ENCODE data around the gene WWC2.
"Not testable (repeated sequence)": the region's sequence is repeated elsewhere in the genome, so short reads cannot be mapped to it uniquely, and the experiment has no call there.

The WWC2 gene

DNA sequence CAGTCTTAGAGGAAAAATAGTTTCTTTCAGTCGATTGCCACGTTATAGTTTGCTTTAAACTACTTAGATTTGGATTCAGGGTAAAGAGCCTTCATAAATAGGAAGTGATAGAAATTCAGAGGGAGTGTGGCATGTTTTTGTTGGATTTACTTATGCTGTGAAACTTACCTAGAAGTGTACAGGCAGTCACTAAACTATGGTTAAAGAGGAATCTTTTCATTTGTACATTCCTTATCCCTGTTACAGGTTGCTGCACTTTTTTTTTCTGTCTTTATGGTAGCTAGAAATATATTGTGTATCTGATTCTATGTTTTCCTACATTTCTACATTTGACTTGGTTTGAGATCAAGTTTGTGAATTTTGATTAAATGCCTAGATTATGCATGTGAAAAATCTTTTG, 19.1 kb downstream of the WWC2 start:
- H3K27ac ChIP-seq: no peak overlapping the region
- TF ChIP-seq, protein P1, sequence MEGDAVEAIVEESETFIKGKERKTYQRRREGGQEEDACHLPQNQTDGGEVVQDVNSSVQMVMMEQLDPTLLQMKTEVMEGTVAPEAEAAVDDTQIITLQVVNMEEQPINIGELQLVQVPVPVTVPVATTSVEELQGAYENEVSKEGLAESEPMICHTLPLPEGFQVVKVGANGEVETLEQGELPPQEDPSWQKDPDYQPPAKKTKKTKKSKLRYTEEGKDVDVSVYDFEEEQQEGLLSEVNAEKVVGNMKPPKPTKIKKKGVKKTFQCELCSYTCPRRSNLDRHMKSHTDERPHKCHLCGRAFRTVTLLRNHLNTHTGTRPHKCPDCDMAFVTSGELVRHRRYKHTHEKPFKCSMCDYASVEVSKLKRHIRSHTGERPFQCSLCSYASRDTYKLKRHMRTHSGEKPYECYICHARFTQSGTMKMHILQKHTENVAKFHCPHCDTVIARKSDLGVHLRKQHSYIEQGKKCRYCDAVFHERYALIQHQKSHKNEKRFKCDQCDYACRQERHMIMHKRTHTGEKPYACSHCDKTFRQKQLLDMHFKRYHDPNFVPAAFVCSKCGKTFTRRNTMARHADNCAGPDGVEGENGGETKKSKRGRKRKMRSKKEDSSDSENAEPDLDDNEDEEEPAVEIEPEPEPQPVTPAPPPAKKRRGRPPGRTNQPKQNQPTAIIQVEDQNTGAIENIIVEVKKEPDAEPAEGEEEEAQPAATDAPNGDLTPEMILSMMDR (conservative IDR thresholded peaks at IDR 0.05): no peak
- TF ChIP-seq ZFX (IDR thresholded peaks at IDR 0.05): no peak

GRCh38 chr4:183118585-183118984, 19.5 kb downstream of the WWC2 start:
- no peak overlapping the region for H3K27ac ChIP-seq
- TF ChIP-seq, protein P1 (conservative IDR thresholded peaks at IDR 0.05): no peak
- no peak for TF ChIP-seq ZFX (IDR thresholded peaks at IDR 0.05)

GRCh38 chr4:183121660-183122059, 22.6 kb downstream of the WWC2 start:
- H3K27ac ChIP-seq: not testable (repeated sequence)

DNA sequence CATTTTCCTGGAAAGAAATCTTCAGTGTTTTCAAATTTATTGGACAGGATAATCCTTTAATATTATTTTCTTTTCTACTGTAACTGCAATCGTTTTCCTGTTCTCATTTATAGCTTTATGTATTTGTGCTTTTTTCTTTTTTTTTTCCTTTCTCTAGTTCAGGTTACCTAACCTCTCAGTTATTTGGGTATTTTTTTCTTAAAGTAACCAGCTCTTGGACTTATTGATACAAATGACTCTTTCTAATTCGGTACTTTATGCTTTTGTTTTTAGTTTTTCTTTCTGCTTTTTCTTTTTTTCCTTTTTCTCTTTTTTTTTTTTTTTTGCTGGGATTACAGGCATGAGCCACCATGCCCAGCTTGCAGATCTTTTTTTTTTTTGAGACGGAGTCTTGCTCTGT, 25.2 kb downstream of the WWC2 start:
- no peak for TF ChIP-seq ZFX (IDR thresholded peaks at IDR 0.05)
- TF ChIP-seq, protein P1 (conservative IDR thresholded peaks at IDR 0.05): no peak
- no peak overlapping the region for H3K27ac ChIP-seq

- no peak for TF ChIP-seq ZFX (IDR thresholded peaks at IDR 0.05)
- no peak overlapping the region for H3K27ac ChIP-seq
Measured at GRCh38 chr4:183124865-183125264, 25.8 kb downstream of the WWC2 start.

DNA sequence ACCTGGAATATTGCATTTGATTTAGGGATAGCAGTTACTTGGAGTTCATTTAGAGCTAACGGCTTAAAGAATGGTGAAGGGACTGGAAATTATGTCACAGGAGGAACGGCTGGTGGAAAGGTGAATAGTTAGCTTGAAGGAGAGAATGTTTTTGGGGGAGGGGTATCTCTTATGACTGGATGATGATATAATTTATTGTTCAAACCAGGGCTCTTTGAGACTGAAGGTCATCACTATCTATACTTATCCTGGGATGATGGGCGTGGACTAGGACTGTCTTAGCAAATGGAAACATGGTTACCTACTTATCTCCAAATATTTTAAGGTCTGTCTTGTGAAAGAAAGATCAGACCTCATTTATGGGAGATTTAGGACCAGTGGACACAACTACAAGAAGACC, 30.1 kb downstream of the WWC2 start:
- no peak for TF ChIP-seq ZFX (IDR thresholded peaks at IDR 0.05)
- TF ChIP-seq, protein P1 (conservative IDR thresholded peaks at IDR 0.05): no peak
- no peak overlapping the region for H3K27ac ChIP-seq

DNA sequence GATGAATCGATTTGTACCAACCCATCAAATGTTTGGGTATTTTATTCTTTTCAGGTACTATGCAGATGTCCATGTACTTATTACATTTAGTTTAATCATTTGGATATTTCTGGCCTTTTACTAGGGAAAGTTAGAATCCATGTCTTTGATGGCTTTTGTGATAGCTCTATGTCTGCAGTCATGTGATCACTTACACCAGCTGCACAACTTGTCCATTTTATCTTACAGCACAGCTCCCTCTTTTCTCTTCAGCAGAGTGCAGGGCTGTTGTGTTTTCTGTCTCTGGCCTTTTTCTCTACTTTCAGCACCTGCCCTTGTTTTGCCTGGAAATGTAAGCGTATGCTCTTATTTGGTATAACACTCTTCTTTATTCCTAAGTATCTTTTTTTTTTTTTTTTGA, 30.6 kb downstream of the WWC2 start:
- TF ChIP-seq, protein P1 (conservative IDR thresholded peaks at IDR 0.05): no peak
- TF ChIP-seq ZFX (IDR thresholded peaks at IDR 0.05): no peak
- no peak overlapping the region for H3K27ac ChIP-seq

DNA sequence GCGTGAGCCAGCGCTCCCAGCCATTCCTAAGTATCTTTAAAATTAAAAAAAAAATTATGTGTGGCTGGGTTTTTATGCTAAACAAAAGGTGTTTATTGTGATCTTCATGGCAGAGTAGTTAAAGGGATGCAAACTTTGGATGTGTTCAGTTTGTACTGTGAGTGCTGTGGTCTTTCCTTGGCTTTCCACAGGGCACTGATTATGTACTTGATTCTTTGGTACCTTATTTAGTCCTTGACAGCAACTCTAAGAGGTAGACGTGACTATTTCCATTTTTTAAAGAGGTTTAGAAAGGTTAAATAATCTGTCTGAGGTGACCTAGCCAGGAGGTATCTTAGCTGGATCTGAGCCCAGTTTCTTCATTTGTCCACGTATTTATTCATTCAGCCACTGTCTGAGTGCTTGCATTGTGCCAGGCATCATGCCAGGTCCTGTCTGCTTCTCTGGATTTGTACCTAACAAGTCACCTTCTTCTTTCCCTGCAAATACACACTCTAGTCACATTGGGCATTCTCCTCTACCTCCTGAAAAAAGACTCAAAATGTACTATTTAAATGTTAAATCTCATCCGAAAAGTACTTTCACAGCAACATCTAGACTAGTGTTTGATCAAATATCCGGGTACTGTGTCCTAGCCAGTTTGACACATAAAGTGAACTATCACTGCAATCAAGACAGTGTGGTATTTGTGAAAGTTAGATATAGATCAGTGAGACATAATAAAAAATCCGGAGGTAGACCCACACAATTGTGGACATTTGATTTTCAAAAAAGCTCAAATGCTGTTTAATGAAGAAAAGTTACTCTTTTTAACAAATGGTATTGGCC, 31.5 kb downstream of the WWC2 start:
- H3K27ac ChIP-seq: no peak overlapping the region
- TF ChIP-seq, protein P1 (conservative IDR thresholded peaks at IDR 0.05): no peak
- no peak for TF ChIP-seq ZFX (IDR thresholded peaks at IDR 0.05)

Measured in C4-2B (cell line).